ENCODE measurements around the gene PPP1R9A. TPM values are rescaled to one million over a fixed set of nuclear protein-coding genes. Genes with fewer than 3 reads are reported as not detected.

The PPP1R9A gene
- total RNA-seq, 1 experiment from 2014 or later = 13.5 TPM

GRCh38 chr7:95191795-95192194, 284.4 kb downstream of the PPP1R9A start:
- no TSS peak for BruUV-seq (replicated peaks)
- H3K4me3 ChIP-seq (replicated peaks in 1 of 2; ENCODE audit: low read depth in 1 of 2, low read length in 2 of 2) = no peak overlapping the region
- H4K20me1 ChIP-seq (ENCODE audit: insufficient read depth) = no peaks in the 10 kb centered on the region
- H3K36me3 ChIP-seq (ENCODE audit: control insufficient read depth in 1 of 2, insufficient read depth in 2 of 2, low read length in 2 of 2) = no peaks in the 10 kb centered on the region
- no peak overlapping the region for H3K9ac ChIP-seq (ENCODE audit: low read length)
- H2AFZ ChIP-seq (ENCODE audit: low read depth, low read length, poor library complexity, severe bottlenecking) = no peak overlapping the region
- H3K4me1 ChIP-seq (ENCODE audit: control insufficient read depth in 1 of 2, insufficient read depth in 2 of 2, low read length in 2 of 2) = no peaks in the 10 kb centered on the region
- ChIA-PET CTCF (no interaction called here), POLR2A (no interaction called here), RAD21 (ENCODE audit: low non-redundant PET in 1 of 2, low total read pairs in 2 of 2, uncharacterized antibody in 2 of 2, unreplicated experiment in 2 of 2) (no interaction called here)
- H3K79me2 ChIP-seq (ENCODE audit: insufficient read depth, low read length) = no peaks in the 10 kb centered on the region
- intact Hi-C loops (cut with micrococcal nuclease) = no loop called here
- H3K4me2 ChIP-seq (ENCODE audit: low read length) = no peak overlapping the region
- ATAC-seq (no peak), DNase-seq (ENCODE audit: low read depth, low spot score) (no peak)
- H3K9me3 ChIP-seq (ENCODE audit: control insufficient read depth in 1 of 2, insufficient read depth in 1 of 2, low read depth in 1 of 2, low read length in 2 of 2) = no peaks in the 10 kb centered on the region
- H3K27ac ChIP-seq (ENCODE audit: low read depth, low read length) = no peak overlapping the region
- TF ChIP-seq ZNF274 (IDR thresholded peaks at IDR 0.05; ENCODE audit: low read depth, low read length) (no peak), CBX3 (IDR thresholded peaks at IDR 0.05; ENCODE audit: low read depth) (no peak), JUND (IDR thresholded peaks at IDR 0.05) (no peak), EZH2phosphoT487 (IDR thresholded peaks at IDR 0.05; ENCODE audit: borderline replicate concordance) (no peak), ELF1 (IDR thresholded peaks at IDR 0.05; ENCODE audit: borderline replicate concordance, low read depth) (no peak), TCF7L2 (IDR thresholded peaks at IDR 0.05; ENCODE audit: borderline replicate concordance, extremely low read depth, insufficient read depth, insufficient read length) (no peak), YY1 (IDR thresholded peaks at IDR 0.05; ENCODE audit: extremely low read depth, insufficient replicate concordance, low read depth, low read length) (no peak), EGR1 (IDR thresholded peaks at IDR 0.05; ENCODE audit: low read depth) (no peak), POLR2A (IDR thresholded peaks at IDR 0.05; ENCODE audit: borderline replicate concordance, extremely low read depth, insufficient read depth, insufficient read length) (no peak), CTCF (IDR thresholded peaks at IDR 0.05 in 2 of 3, conservative IDR thresholded peaks at IDR 0.05 in 1 of 3; ENCODE audit: borderline replicate concordance in 1 of 3, insufficient read depth in 1 of 3, low read depth in 2 of 3, low read length in 2 of 3) (no peak), MAX (IDR thresholded peaks at IDR 0.05) (no peak), SRF (IDR thresholded peaks at IDR 0.05; ENCODE audit: low read depth) (no peak), RAD21 (IDR thresholded peaks at IDR 0.05; ENCODE audit: low read depth) (no peak), SP1 (IDR thresholded peaks at IDR 0.05; ENCODE audit: low read depth) (no peak), FOSL1 (IDR thresholded peaks at IDR 0.05; ENCODE audit: low read depth) (no peak), ZFX (IDR thresholded peaks at IDR 0.05) (no peak)
- TF ChIP-seq, protein P1, sequence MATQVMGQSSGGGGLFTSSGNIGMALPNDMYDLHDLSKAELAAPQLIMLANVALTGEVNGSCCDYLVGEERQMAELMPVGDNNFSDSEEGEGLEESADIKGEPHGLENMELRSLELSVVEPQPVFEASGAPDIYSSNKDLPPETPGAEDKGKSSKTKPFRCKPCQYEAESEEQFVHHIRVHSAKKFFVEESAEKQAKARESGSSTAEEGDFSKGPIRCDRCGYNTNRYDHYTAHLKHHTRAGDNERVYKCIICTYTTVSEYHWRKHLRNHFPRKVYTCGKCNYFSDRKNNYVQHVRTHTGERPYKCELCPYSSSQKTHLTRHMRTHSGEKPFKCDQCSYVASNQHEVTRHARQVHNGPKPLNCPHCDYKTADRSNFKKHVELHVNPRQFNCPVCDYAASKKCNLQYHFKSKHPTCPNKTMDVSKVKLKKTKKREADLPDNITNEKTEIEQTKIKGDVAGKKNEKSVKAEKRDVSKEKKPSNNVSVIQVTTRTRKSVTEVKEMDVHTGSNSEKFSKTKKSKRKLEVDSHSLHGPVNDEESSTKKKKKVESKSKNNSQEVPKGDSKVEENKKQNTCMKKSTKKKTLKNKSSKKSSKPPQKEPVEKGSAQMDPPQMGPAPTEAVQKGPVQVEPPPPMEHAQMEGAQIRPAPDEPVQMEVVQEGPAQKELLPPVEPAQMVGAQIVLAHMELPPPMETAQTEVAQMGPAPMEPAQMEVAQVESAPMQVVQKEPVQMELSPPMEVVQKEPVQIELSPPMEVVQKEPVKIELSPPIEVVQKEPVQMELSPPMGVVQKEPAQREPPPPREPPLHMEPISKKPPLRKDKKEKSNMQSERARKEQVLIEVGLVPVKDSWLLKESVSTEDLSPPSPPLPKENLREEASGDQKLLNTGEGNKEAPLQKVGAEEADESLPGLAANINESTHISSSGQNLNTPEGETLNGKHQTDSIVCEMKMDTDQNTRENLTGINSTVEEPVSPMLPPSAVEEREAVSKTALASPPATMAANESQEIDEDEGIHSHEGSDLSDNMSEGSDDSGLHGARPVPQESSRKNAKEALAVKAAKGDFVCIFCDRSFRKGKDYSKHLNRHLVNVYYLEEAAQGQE (IDR thresholded peaks at IDR 0.05; ENCODE audit: low read depth) = no peak
- TF ChIP-seq, protein P2, sequence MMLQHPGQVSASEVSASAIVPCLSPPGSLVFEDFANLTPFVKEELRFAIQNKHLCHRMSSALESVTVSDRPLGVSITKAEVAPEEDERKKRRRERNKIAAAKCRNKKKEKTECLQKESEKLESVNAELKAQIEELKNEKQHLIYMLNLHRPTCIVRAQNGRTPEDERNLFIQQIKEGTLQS (IDR thresholded peaks at IDR 0.05) = no peak
- H3K9me2 ChIP-seq (ENCODE audit: insufficient read depth) = no peaks in the 10 kb centered on the region
- no peaks in the 10 kb centered on the region for H3K27me3 ChIP-seq (ENCODE audit: insufficient read depth, low read length)
